GM12864 (cell line): Measurements from ENCODE around the gene GRIP1.

ENCODE experiments used
- DNase-seq: peaks from one replicate; pipeline ENCODE4 v3.0.0-alpha.2; 2011; ENCODE audit warnings: low read depth
- H3K4me3 ChIP-seq: 2 replicates; pipeline ENCODE4 v1.5.1; 2011; ENCODE audit warnings: mild to moderate bottlenecking, low read depth, low read length, control low read depth
- CTCF ChIP-seq: IDR thresholded peaks from 2 replicates; pipeline ENCODE4 v1.5.1; 2011; ENCODE audit warnings: low read depth, mild to moderate bottlenecking, moderate library complexity, low read length, control low read depth, inconsistent platforms; ENCODE audit errors: missing control alignments

GRIP1 gene

GRCh38 chr12:66453844-66454243 lies 225.0 kb downstream of the GRIP1 start:
- H3K4me3 ChIP-seq = no peak overlapping the region
- DNase-seq = peak; percentile 15
- TF ChIP-seq CTCF = no peak

- no peak overlapping the region for H3K4me3 ChIP-seq
- TF ChIP-seq CTCF = no peak
- no peak for DNase-seq
These were observed 225.8 kb downstream of the GRIP1 start for GRCh38 chr12:66453120-66453519.

GRCh38 chr12:66449531-66449930 lies 229.3 kb downstream of the GRIP1 start:
- H3K4me3 ChIP-seq = no peak overlapping the region
- TF ChIP-seq CTCF = no peak
- no peak for DNase-seq

GRCh38 chr12:66447643-66448042 lies 231.2 kb downstream of the GRIP1 start:
- no peak for TF ChIP-seq CTCF
- DNase-seq = no peak
- no peak overlapping the region for H3K4me3 ChIP-seq

- DNase-seq = no peak
- no peak for TF ChIP-seq CTCF
- no peak overlapping the region for H3K4me3 ChIP-seq
These were observed 232.6 kb downstream of the GRIP1 start for GRCh38 chr12:66446276-66446675.

GRCh38 chr12:66441905-66442559 lies 236.8 kb downstream of the GRIP1 start:
- DNase-seq = no peak
- no peak overlapping the region for H3K4me3 ChIP-seq
- TF ChIP-seq CTCF = no peak

GRCh38 chr12:66438601-66439000 lies 240.3 kb downstream of the GRIP1 start:
- no peak for TF ChIP-seq CTCF
- H3K4me3 ChIP-seq = no peak overlapping the region
- no peak for DNase-seq
